IMR-90 (cell line): Measurements from ENCODE around the gene RALA. TPM values are rescaled to one million over a fixed set of nuclear protein-coding genes. Genes with fewer than 3 reads are reported as not detected.
A peak's percentile ranks its signal among the peaks of the same experiment; 100 is the strongest.

Experiments
- ATAC-seq: fragments of 200-7000 bp; cut with Tn5 transposase; 2 replicates; pipeline ENCODE4 v1.9.1; 2020; ENCODE audit warnings: low read depth, mild to moderate bottlenecking, moderate library complexity
- BruUV-seq: library from RNA; stranded (reverse); fragments of 400-500 nt; replicated peaks from 2 replicates; lab custom pipeline; 2021; lab: Mats Ljungman, UMichigan
- CTCF ChIA-PET: fragments of 300-600 bp; formaldehyde crosslinking; extraction: SDS; loops from one replicate; lab custom pipeline; 2021; ENCODE audit warnings: antibody characterized with exemption; lab: Yijun Ruan, JAX
- POLR2A ChIA-PET: fragments of 300-600 bp; sonication (Branson Sonifier 250); formaldehyde crosslinking; loops from one replicate; lab custom pipeline; 2022; ENCODE audit warnings: antibody characterized with exemption; ENCODE audit not compliant: unreplicated experiment; lab: Charles Lee
- DNase-seq: peaks from one replicate; pipeline ENCODE4 v3.0.0; 2013
- H2AFZ ChIP-seq: replicated peaks from 2 replicates; pipeline ENCODE3; 2013; ENCODE audit warnings: low read length, mild to moderate bottlenecking; ENCODE audit not compliant: poor library complexity
- H2AK5ac ChIP-seq: 2 replicates; pipeline ENCODE4 v1.6.1; 2013; ENCODE audit warnings: low read depth, low read length, inconsistent platforms
- H2AK9ac ChIP-seq: replicated peaks from 2 replicates; pipeline ENCODE3; 2013; ENCODE audit warnings: mild to moderate bottlenecking, low read depth, low read length, moderate library complexity; ENCODE audit not compliant: poor library complexity
- H2BK120ac ChIP-seq: 2 replicates; pipeline ENCODE4 v1.6.1; 2013; ENCODE audit warnings: low read depth, low read length, inconsistent platforms
- H2BK15ac ChIP-seq: 3 replicates; pipeline ENCODE4 v1.6.1; 2013; ENCODE audit warnings: low read depth, low read length, inconsistent platforms
- H2BK20ac ChIP-seq: 2 replicates; pipeline ENCODE4 v1.6.1; 2013; ENCODE audit warnings: low read depth, mild to moderate bottlenecking, inconsistent platforms, low read length, moderate library complexity
- H2BK5ac ChIP-seq: 2 replicates; pipeline ENCODE4 v1.6.1; 2013; ENCODE audit warnings: mild to moderate bottlenecking, low read depth, low read length, inconsistent platforms; ENCODE audit not compliant: poor library complexity, severe bottlenecking
- H3K14ac ChIP-seq: replicated peaks from 2 replicates; pipeline ENCODE4 v1.6.1; 2013; ENCODE audit warnings: low read depth, low read length, inconsistent platforms
- H3K18ac ChIP-seq: 2 replicates; pipeline ENCODE4 v1.6.1; 2013; ENCODE audit warnings: low read depth, low read length, control low read depth
- H3K23ac ChIP-seq: 2 replicates; pipeline ENCODE4 v1.6.1; 2013; ENCODE audit warnings: low read depth, low read length, inconsistent platforms
- H3K27ac ChIP-seq: 2 replicates; pipeline ENCODE4 v1.5.1; 2013; ENCODE audit warnings: mild to moderate bottlenecking, control low read depth, low read length; ENCODE audit not compliant: insufficient read depth
- H3K27me3 ChIP-seq: 2 replicates; pipeline ENCODE4 v1.6.1; 2013; ENCODE audit warnings: low read length; ENCODE audit not compliant: control insufficient read depth, insufficient read depth
- H3K36me3 ChIP-seq: 2 replicates; pipeline ENCODE4 v1.6.1; 2013; ENCODE audit warnings: low read length, mixed read lengths; ENCODE audit not compliant: control insufficient read depth, insufficient read depth
- H3K4ac ChIP-seq: 2 replicates; pipeline ENCODE4 v1.6.1; 2013; ENCODE audit warnings: low read depth, low read length, inconsistent platforms
- H3K4me1 ChIP-seq: 2 replicates; pipeline ENCODE4 v1.6.1; 2013; ENCODE audit warnings: low read length, mixed read lengths; ENCODE audit not compliant: control insufficient read depth, insufficient read depth
- H3K4me2 ChIP-seq: 2 replicates; pipeline ENCODE4 v1.6.1; 2013; ENCODE audit warnings: low read depth, mild to moderate bottlenecking, control low read depth, low read length, moderate library complexity
- H3K4me3 ChIP-seq: 2 replicates; pipeline ENCODE4 v1.5.1; 2013; ENCODE audit warnings: low read depth, mild to moderate bottlenecking, control low read depth, low read length, moderate library complexity; ENCODE audit not compliant: insufficient read depth
- H3K56ac ChIP-seq: 2 replicates; pipeline ENCODE4 v1.6.1; 2013; ENCODE audit warnings: low read length, inconsistent platforms; ENCODE audit not compliant: insufficient read depth; ENCODE audit errors: extremely low read depth
- H3K79me1 ChIP-seq, 2 experiments: 2 replicates each; pipeline ENCODE4 v1.6.1; 2013; ENCODE audit warnings: low read length in 2 of 2, inconsistent platforms in 1 of 2, low read depth in 1 of 2
- H3K9ac ChIP-seq: 2 replicates; pipeline ENCODE4 v1.6.1; 2013; ENCODE audit warnings: low read depth, low read length, control low read depth
- H3K9me1 ChIP-seq: 2 replicates; pipeline ENCODE4 v1.6.1; 2013; ENCODE audit warnings: low read length, inconsistent platforms; ENCODE audit not compliant: insufficient read depth
- H3K9me3 ChIP-seq: 2 replicates; pipeline ENCODE4 v1.6.1; 2013; ENCODE audit warnings: low read length; ENCODE audit not compliant: control insufficient read depth, insufficient read depth
- H4K20me1 ChIP-seq: 2 replicates; pipeline ENCODE4 v1.6.1; 2013; ENCODE audit warnings: low read length, inconsistent platforms; ENCODE audit not compliant: insufficient read depth
- H4K5ac ChIP-seq: 2 replicates; pipeline ENCODE4 v1.6.1; 2013; ENCODE audit warnings: mild to moderate bottlenecking, low read depth, low read length, control low read depth
- H4K8ac ChIP-seq, 2 experiments: 2 replicates each; pipeline ENCODE4 v1.6.1; 2013; ENCODE audit warnings: low read depth in 2 of 2, low read length in 2 of 2, control low read depth in 1 of 2, inconsistent platforms in 1 of 2
- H4K91ac ChIP-seq: 2 replicates; pipeline ENCODE4 v1.6.1; 2013; ENCODE audit warnings: low read depth, low read length, inconsistent platforms; ENCODE audit not compliant: insufficient read depth
- BHLHE40 ChIP-seq: fragments of 150-350 bp; IDR thresholded peaks from 2 replicates; pipeline ENCODE4 v1.6.1; 2016; ENCODE audit warnings: mild to moderate bottlenecking, low read depth, low read length
- CEBPB ChIP-seq: IDR thresholded peaks from 2 replicates; pipeline ENCODE4 v1.6.1; 2012; ENCODE audit warnings: low read depth, low read length, improper control_type of control experiment
- CHD1 ChIP-seq: IDR thresholded peaks from 2 replicates; pipeline ENCODE4 v1.6.1; 2012; ENCODE audit warnings: low read depth, low read length, improper control_type of control experiment
- MAFK ChIP-seq: IDR thresholded peaks from 2 replicates; pipeline ENCODE4 v1.6.1; 2012; ENCODE audit warnings: low read depth, low read length, improper control_type of control experiment
- MAZ ChIP-seq: IDR thresholded peaks from 2 replicates; pipeline ENCODE4 v1.6.1; 2012; ENCODE audit warnings: low read depth, mild to moderate bottlenecking, low read length, improper control_type of control experiment, moderate library complexity, borderline replicate concordance
- NFE2L2 ChIP-seq: fragments of 150-350 bp; IDR thresholded peaks from 2 replicates; pipeline ENCODE4 v1.6.1; 2016; ENCODE audit warnings: low read depth, mild to moderate bottlenecking, low read length
- RAD21 ChIP-seq: IDR thresholded peaks from 2 replicates; pipeline ENCODE4 v1.6.1; 2012; ENCODE audit warnings: low read length, improper control_type of control experiment
- RCOR1 ChIP-seq: IDR thresholded peaks from 2 replicates; pipeline ENCODE4 v1.6.1; 2012; ENCODE audit warnings: mild to moderate bottlenecking, low read length, improper control_type of control experiment; ENCODE audit not compliant: insufficient replicate concordance
- RFX5 ChIP-seq: IDR thresholded peaks from 2 replicates; pipeline ENCODE4 v1.8.0; 2012; ENCODE audit warnings: low read depth, mild to moderate bottlenecking, low read length, moderate library complexity
- SMC3 ChIP-seq: fragments of 150-350 bp; IDR thresholded peaks from 2 replicates; pipeline ENCODE4 v1.6.1; 2016; ENCODE audit warnings: low read depth, mild to moderate bottlenecking, antibody characterized with exemption, low read length, moderate library complexity
- WGBS, 2 experiments: methylation state at CpG; one replicate each; pipeline versions ENCODE4 v1.1.5 to v1.1.7; 2013; ENCODE audit warnings: missing lambda C conversion rate in 2 of 2; ENCODE audit not compliant: insufficient read length in 1 of 2; ENCODE audit errors: extremely low coverage in 2 of 2; 5-methylcytosine and 5-hydroxymethylcytosine counted together
- dilution Hi-C: fragments of 300-500 bp; cut with HindIII; formaldehyde crosslinking; loops from one replicate; pipeline ENCODE4 v1.14.3; 2018; ENCODE audit warnings: low sequenced_read_pairs; ENCODE audit not compliant: unreplicated experiment
- in situ Hi-C: fragments of 300-500 bp; cut with MboI; formaldehyde crosslinking; loops from 3 replicates; pipeline ENCODE4 v1.14.3; 2019; ENCODE audit warnings: low sequenced_read_pairs, inconsistent platforms, mixed read lengths
- intact Hi-C: fragments of 100-400 bp; cut with micrococcal nuclease; formaldehyde crosslinking; loops from 2 replicates; pipeline ENCODE4 v1.10.0; 2022
- polyA plus RNA-seq, 3 experiments: library from polyadenylated mRNA; depleted of rRNA; stranded (reverse); fragments of >200 nt; gene quantifications; 2 replicates each; pipeline ENCODE4 v1.2.3, GENCODE V29; 2012; ENCODE audit warnings: low replicate concordance in 1 of 3
- total RNA-seq: library from RNA; depleted of rRNA; stranded (reverse); fragments of >200 nt; gene quantifications from 2 replicates; pipeline ENCODE4 v1.2.3, GENCODE V29; 2012
- TF ChIP-seq, protein P1 (sequence below): fragments of 150-350 bp; IDR thresholded peaks from 2 replicates; pipeline ENCODE4 v1.6.1; 2017; ENCODE audit warnings: mild to moderate bottlenecking, antibody characterized with exemption, low read length, low read depth

RALA gene
- total and polyA plus RNA-seq, 2 of the 4 experiments (the other 2 are of a cell fraction), result 7.7 to 20.5 TPM

DNA sequence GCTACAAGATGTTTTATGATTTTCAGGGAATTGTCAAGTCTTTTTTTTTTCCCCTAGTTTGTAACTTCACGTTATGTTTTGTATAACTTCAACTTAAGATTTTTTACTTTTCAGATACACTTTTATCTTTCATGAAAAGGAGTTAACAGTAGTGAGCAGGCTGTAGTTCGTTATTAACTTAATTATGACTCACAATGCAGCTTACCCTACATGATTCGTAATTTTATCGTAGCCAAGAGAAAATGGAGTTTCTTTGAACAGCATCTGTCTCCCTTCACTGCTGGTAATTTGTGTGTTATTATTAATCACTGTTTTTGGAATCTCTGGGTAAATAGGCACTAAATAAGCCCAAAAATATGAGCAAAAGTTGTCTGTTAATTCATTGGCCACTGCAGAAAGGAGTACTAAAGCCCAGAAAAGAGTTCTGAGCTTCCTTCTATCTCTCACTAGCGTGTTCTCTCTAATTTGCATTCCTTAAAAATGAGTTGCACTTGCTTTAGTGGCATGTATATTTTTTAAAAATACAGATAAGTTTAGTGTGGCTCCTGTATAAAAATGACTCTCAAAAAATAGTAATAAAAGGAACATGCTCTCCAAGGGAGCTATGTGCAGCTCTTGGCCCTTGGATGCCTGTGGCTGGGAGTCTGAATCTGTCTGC lies 36.1 kb downstream of the RALA start:
- CTCF ChIA-PET, result no interaction called here

More for the DNA sequence above, 36.1 kb downstream of the RALA start:
- H3K4ac ChIP-seq, result peak overlapping the region; percentile 47; the same call in 1 of the 2 replicates
- H2AK5ac ChIP-seq, result 0 out of 2 replicates have a peak overlapping the region, but pooled peaks have one; percentile 24
- H3K4me1 ChIP-seq, result peaks cover 3% of the 10 kb centered on the region
- no peaks in the 10 kb centered on the region for H3K9me3 ChIP-seq
- H3K18ac ChIP-seq, result peak overlapping the region; percentile 39; the same call in 1 of the 2 replicates
- TF ChIP-seq RCOR1 (no peak), CEBPB (no peak), SMC3 (no peak), MAZ (no peak), BHLHE40 (no peak), NFE2L2 (no peak), CHD1 (no peak), RAD21 (no peak), RFX5 (no peak), MAFK (no peak)
- TF ChIP-seq, protein P1, sequence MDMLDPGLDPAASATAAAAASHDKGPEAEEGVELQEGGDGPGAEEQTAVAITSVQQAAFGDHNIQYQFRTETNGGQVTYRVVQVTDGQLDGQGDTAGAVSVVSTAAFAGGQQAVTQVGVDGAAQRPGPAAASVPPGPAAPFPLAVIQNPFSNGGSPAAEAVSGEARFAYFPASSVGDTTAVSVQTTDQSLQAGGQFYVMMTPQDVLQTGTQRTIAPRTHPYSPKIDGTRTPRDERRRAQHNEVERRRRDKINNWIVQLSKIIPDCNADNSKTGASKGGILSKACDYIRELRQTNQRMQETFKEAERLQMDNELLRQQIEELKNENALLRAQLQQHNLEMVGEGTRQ, result no peak
- peak; percentile 91 for ATAC-seq
- peak overlapping the region; percentile 0; the same call in 1 of the 2 replicates for H3K23ac ChIP-seq
- no peak overlapping the region; a peak in 1 of 4 replicates for H4K8ac ChIP-seq
- dilution Hi-C loops (no loop called here), in situ Hi-C loops (no loop called here), intact Hi-C loops (no loop called here)
- H2BK5ac ChIP-seq, result peak overlapping the region; percentile 90
- H3K56ac ChIP-seq, result no peak overlapping the region
- H2BK15ac ChIP-seq, result no peak overlapping the region
- H2AK9ac ChIP-seq, result no peak overlapping the region
- peak overlapping the region; percentile 85 for H3K4me2 ChIP-seq
- no peak overlapping the region; the same call in 1 of the 2 replicates for H3K27ac ChIP-seq
- H3K36me3 ChIP-seq, result peaks cover 6% of the 10 kb centered on the region
- peak overlapping the region; percentile 31; the same call in 1 of the 2 replicates for H3K4me3 ChIP-seq
- peaks cover 48% of the 10 kb centered on the region for H4K20me1 ChIP-seq
- no peak overlapping the region for H3K9ac ChIP-seq
- peak overlapping the region; percentile 66; the same call in 1 of the 2 replicates for H2BK20ac ChIP-seq
- H2AFZ ChIP-seq, result no peak overlapping the region
- POLR2A ChIA-PET, result interaction anchor here (0.8 kb wide), 1 partner anchor 73 kb away, joined by 4 read pairs; no protein-coding TSS in a partner anchor
- H2BK120ac ChIP-seq, result peak overlapping the region; percentile 64
- H3K9me1 ChIP-seq, result peaks cover 14% of the 10 kb centered on the region
- BruUV-seq, result no TSS peak
- peak; percentile 41 for DNase-seq
- WGBS, 2 experiments, result no CpG with 5 or more reads among the region's 5 CpGs
- peak overlapping the region; percentile 52; the same call in 1 of the 2 replicates for H3K14ac ChIP-seq
- no peaks in the 10 kb centered on the region for H3K27me3 ChIP-seq
- H3K79me1 ChIP-seq, result peaks cover 46 to 78% of the 10 kb centered on the region in 2 experiments
- no peak overlapping the region for H4K91ac ChIP-seq
- H4K5ac ChIP-seq, result no peak overlapping the region; the same call in 1 of the 2 replicates
